Hepatocyte (in vitro differentiated cells): Measurements from ENCODE around the gene VCL.

ENCODE experiments used
- CTCF ChIP-seq: fragments of 200-600 bp; sonication (generic); IDR thresholded peaks from 2 replicates; pipeline ENCODE4 v1.5.1; 2016; ENCODE audit warnings: antibody characterized with exemption, mild to moderate bottlenecking; ENCODE audit not compliant: poor library complexity
- EZH2phosphoT487 ChIP-seq: fragments of 200-600 bp; sonication (generic); IDR thresholded peaks from one replicate; pipeline ENCODE4 v1.6.1; 2018; ENCODE audit warnings: antibody characterized with exemption, mild to moderate bottlenecking, low read depth, moderate library complexity; ENCODE audit not compliant: unreplicated experiment, severe bottlenecking

GRCh38 chr10:74121368-74121767, 123.5 kb downstream of the VCL start:
- TF ChIP-seq CTCF: no peak
- no peak for TF ChIP-seq EZH2phosphoT487
